ENCODE results near the gene CBX3. TPM values are rescaled to one million over a fixed set of nuclear protein-coding genes. Genes with fewer than 3 reads are reported as not detected.

Gene CBX3
- total and polyA plus RNA-seq, 10 of the 15 experiments (the other 5 are each of a cell fraction or from before 2014, with no cell fraction given): 153 to 307 (median 225) TPM

DNA sequence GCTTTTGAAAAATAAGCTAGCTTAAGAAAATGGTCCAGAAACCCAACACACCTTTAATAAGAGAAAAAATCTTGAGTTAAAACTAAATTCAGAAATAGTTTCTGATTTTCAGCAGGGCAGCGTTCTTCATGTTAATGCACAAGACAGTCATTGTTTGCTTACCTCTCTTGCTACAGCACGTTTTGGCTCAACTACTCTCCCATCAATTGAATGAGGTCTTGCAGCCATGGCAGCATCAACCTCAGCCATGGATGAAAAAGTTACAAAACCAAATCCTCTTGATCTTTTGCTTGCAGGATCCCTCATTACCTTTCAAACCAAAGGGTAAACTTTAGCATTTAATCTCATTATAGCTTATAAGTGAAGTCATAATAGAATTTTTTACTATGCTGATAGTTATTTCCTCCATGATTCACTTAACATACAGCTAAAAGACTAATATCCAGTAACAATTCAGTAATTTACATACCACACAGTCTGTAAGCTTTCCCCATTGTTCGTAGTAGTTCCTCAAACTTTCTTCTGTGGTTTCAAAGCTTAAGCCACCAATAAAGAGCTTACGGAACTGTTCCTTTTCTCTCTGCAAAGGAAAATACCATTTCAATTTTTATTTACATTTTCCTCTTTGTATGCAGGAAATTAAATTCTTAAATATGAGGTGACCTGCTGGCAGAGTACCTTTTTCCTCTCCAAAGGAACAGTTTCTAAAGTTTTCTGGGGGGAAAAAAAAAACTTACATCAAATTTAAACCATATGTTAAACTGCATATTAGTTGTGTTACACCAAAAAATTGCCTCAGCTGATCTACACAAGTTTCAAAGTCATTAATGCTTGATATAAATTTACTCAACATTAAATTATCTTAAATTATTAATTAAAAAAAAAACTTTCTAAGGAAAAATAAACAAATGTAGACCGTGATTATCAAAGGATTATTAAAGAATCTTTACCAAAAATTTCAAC is 4.1 kb upstream of the CBX3 start (continued):
- TF ChIP-seq, protein P1, sequence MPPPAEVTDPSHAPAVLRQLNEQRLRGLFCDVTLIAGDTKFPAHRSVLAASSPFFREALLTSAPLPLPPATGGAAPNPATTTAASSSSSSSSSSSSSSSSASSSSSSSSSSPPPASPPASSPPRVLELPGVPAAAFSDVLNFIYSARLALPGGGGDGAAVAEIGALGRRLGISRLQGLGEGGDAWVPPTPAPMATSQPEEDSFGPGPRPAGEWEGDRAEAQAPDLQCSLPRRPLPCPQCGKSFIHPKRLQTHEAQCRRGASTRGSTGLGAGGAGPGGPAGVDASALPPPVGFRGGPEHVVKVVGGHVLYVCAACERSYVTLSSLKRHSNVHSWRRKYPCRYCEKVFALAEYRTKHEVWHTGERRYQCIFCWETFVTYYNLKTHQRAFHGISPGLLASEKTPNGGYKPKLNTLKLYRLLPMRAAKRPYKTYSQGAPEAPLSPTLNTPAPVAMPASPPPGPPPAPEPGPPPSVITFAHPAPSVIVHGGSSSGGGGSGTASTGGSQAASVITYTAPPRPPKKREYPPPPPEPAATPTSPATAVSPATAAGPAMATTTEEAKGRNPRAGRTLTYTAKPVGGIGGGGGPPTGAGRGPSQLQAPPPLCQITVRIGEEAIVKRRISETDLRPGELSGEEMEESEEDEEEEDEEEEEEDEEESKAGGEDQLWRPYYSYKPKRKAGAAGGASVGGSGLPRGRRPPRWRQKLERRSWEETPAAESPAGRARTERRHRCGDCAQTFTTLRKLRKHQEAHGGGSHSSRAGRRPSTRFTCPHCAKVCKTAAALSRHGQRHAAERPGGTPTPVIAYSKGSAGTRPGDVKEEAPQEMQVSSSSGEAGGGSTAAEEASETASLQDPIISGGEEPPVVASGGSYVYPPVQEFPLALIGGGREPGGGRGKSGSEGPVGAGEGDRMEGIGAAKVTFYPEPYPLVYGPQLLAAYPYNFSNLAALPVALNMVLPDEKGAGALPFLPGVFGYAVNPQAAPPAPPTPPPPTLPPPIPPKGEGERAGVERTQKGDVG (CRISPR knock-in tag; IDR thresholded peaks at IDR 0.05): no peak
- no peak for TF ChIP-seq KDM1A (IDR thresholded peaks at IDR 0.05; ENCODE audit: borderline replicate concordance)
- TF ChIP-seq, protein P2, sequence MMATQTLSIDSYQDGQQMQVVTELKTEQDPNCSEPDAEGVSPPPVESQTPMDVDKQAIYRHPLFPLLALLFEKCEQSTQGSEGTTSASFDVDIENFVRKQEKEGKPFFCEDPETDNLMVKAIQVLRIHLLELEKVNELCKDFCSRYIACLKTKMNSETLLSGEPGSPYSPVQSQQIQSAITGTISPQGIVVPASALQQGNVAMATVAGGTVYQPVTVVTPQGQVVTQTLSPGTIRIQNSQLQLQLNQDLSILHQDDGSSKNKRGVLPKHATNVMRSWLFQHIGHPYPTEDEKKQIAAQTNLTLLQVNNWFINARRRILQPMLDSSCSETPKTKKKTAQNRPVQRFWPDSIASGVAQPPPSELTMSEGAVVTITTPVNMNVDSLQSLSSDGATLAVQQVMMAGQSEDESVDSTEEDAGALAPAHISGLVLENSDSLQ (IDR thresholded peaks at IDR 0.05): no peak
- TF ChIP-seq CEBPB (IDR thresholded peaks at IDR 0.05; ENCODE audit: borderline replicate concordance in 1 of 2, low read depth in 2 of 2, low read length in 2 of 2): no peak
- peak; percentile 58; the same call in 1 of the 2 replicates for TF ChIP-seq MXI1 (IDR thresholded peaks at IDR 0.05; ENCODE audit: low read depth, low read length)
- TF ChIP-seq PML (IDR thresholded peaks at IDR 0.05; ENCODE audit: low read length): peak; percentile 11; the same call in 1 of the 2 replicates
- 0 out of 4 replicates have a peak, but pooled peaks of 1 of the 2 experiments have one; percentile 19 for TF ChIP-seq EP300 (IDR thresholded peaks at IDR 0.05; ENCODE audit: borderline replicate concordance in 1 of 2, control insufficient read depth in 1 of 2, low read depth in 2 of 2, low read length in 2 of 2)
- TF ChIP-seq SMC3 (IDR thresholded peaks at IDR 0.05; ENCODE audit: borderline replicate concordance, low read length): no peak
- TF ChIP-seq, protein P3, sequence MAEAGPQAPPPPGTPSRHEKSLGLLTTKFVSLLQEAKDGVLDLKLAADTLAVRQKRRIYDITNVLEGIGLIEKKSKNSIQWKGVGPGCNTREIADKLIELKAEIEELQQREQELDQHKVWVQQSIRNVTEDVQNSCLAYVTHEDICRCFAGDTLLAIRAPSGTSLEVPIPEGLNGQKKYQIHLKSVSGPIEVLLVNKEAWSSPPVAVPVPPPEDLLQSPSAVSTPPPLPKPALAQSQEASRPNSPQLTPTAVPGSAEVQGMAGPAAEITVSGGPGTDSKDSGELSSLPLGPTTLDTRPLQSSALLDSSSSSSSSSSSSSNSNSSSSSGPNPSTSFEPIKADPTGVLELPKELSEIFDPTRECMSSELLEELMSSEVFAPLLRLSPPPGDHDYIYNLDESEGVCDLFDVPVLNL (IDR thresholded peaks at IDR 0.05; ENCODE audit: low read depth, low read length): no peak
- no peak for TF ChIP-seq MTA2 (IDR thresholded peaks at IDR 0.05; ENCODE audit: low read depth)
- TF ChIP-seq POLR2AphosphoS5 (IDR thresholded peaks at IDR 0.05; ENCODE audit: low read length): peak; percentile 90
- no peak for TF ChIP-seq ASH2L (IDR thresholded peaks at IDR 0.05; ENCODE audit: borderline replicate concordance, low read depth)
- TF ChIP-seq BACH1 (IDR thresholded peaks at IDR 0.05; ENCODE audit: borderline replicate concordance): no peak
- peak; percentile 17; the same call in 1 of the 3 replicates for TF ChIP-seq POU2F2 (IDR thresholded peaks at IDR 0.05; ENCODE audit: borderline replicate concordance, low read depth, low read length)
- TF ChIP-seq ZNF274 (IDR thresholded peaks at IDR 0.05; ENCODE audit: insufficient read depth, insufficient read length): no peak
- no peak for TF ChIP-seq ZZZ3 (IDR thresholded peaks at IDR 0.05; ENCODE audit: control insufficient read depth, insufficient read length, low read depth)
- no peak for TF ChIP-seq GABPA (IDR thresholded peaks at IDR 0.05; ENCODE audit: low read depth)
- peak; percentile 82 for TF ChIP-seq RUNX3 (IDR thresholded peaks at IDR 0.05; ENCODE audit: low read length)
- no peak for TF ChIP-seq JUNB (IDR thresholded peaks at IDR 0.05)
- TF ChIP-seq POLR2AphosphoS2 (IDR thresholded peaks at IDR 0.05; ENCODE audit: low read depth, low read length): no peak
- TF ChIP-seq NFYB (IDR thresholded peaks at IDR 0.05; ENCODE audit: insufficient read depth, low read depth, low read length): no peak
- TF ChIP-seq SPI1 (IDR thresholded peaks at IDR 0.05; ENCODE audit: borderline replicate concordance, insufficient read depth, low read depth, low read length): peak; percentile 52; the same call in 1 of the 2 replicates
- TF ChIP-seq SREBF1 (IDR thresholded peaks at IDR 0.05; ENCODE audit: low read length): no peak

Measured in GM12878 (cell line).